Measurements from ENCODE around the gene KCNG2. TPM values are rescaled to one million over a fixed set of nuclear protein-coding genes. Genes with fewer than 3 reads are reported as not detected.
A peak's percentile ranks its signal among the peaks of the same experiment; 100 is the strongest.

The KCNG2 gene
- total and polyA plus RNA-seq, 2 of the 13 experiments (the other 11 are each of a cell fraction or from before 2014, with no cell fraction given), result not detected

DNA sequence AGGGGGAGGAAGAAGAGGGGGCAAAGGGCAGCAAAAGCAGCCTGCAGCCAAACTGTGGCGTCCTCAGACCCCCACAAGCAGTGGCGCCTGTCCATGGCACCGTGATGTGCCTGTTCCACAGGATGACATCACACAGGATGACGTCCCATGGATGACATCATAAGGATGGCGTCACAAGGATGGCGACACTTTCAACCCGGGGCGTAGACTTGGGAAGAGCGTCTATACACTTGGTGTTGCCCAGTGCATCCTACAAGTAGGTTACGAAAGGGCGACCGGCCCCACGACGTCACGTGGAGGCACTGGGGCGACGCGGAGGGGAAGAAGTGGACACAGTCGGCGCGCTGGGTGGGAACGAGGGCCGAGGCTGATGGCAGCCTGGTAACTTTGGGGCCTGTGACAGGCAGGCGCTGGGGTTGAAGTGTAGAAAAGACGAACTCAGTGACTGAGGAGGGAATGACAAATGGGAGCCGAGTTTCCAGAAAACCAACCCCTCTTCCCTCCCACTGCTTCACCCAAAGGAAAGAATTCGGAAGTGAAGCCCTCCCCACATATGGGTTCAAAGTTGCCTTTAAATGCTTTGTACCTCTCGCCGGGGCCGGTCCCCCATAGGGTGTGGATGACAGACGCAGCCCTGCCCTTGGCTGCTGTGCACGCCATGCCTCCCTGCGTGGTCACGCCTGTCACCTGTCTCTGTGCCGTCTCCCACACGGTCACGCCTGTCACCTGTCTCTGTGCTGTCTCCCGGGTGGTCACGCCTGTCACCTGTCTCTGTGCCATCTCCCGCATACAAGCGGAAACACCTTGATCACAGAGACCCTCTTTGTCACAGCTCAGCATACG, 13.4 kb upstream of the KCNG2 start (continued):
- TF ChIP-seq ZBTB21 (CRISPR knock-in tag; IDR thresholded peaks at IDR 0.05) (peak; percentile 92), ATF7 (IDR thresholded peaks at IDR 0.05) (peak; percentile 92), ATF7 (CRISPR knock-in tag; IDR thresholded peaks at IDR 0.05) (no peak), ZNF460 (CRISPR knock-in tag; IDR thresholded peaks at IDR 0.05; ENCODE audit: borderline replicate concordance) (no peak), GZF1 (CRISPR knock-in tag; IDR thresholded peaks at IDR 0.05) (no peak), ARHGAP35 (CRISPR knock-in tag; IDR thresholded peaks at IDR 0.05; ENCODE audit: borderline replicate concordance) (no peak)
- TF ChIP-seq, protein P1, sequence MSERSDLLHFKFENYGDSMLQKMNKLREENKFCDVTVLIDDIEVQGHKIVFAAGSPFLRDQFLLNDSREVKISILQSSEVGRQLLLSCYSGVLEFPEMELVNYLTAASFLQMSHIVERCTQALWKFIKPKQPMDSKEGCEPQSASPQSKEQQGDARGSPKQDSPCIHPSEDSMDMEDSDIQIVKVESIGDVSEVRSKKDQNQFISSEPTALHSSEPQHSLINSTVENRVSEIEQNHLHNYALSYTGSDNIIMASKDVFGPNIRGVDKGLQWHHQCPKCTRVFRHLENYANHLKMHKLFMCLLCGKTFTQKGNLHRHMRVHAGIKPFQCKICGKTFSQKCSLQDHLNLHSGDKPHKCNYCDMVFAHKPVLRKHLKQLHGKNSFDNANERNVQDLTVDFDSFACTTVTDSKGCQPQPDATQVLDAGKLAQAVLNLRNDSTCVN (CRISPR knock-in tag; IDR thresholded peaks at IDR 0.05; ENCODE audit: borderline replicate concordance), result no peak
- TF ChIP-seq, protein P2, sequence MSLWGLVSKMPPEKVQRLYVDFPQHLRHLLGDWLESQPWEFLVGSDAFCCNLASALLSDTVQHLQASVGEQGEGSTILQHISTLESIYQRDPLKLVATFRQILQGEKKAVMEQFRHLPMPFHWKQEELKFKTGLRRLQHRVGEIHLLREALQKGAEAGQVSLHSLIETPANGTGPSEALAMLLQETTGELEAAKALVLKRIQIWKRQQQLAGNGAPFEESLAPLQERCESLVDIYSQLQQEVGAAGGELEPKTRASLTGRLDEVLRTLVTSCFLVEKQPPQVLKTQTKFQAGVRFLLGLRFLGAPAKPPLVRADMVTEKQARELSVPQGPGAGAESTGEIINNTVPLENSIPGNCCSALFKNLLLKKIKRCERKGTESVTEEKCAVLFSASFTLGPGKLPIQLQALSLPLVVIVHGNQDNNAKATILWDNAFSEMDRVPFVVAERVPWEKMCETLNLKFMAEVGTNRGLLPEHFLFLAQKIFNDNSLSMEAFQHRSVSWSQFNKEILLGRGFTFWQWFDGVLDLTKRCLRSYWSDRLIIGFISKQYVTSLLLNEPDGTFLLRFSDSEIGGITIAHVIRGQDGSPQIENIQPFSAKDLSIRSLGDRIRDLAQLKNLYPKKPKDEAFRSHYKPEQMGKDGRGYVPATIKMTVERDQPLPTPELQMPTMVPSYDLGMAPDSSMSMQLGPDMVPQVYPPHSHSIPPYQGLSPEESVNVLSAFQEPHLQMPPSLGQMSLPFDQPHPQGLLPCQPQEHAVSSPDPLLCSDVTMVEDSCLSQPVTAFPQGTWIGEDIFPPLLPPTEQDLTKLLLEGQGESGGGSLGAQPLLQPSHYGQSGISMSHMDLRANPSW (CRISPR knock-in tag; IDR thresholded peaks at IDR 0.05; ENCODE audit: borderline replicate concordance), result no peak

All from HepG2 (cell line).